HepG2 (cell line): ENCODE results near the gene NDUFS7. TPM values are rescaled to one million over a fixed set of nuclear protein-coding genes. Genes with fewer than 3 reads are reported as not detected.
A peak's percentile ranks its signal among the peaks of the same experiment; 100 is the strongest.

Source experiments
- AGO2 ChIP-seq: fragments of 200-400 bp; formaldehyde crosslinking; optimal IDR thresholded peaks from 2 replicates; pipeline ENCODE3; 2017; ENCODE audit warnings: mild to moderate bottlenecking, low read depth, low read length, moderate library complexity
- ATF4 ChIP-seq, 2 experiments: fragments of 450-650 bp in 1 of 2; sonication (generic) in 1 of 2; formaldehyde crosslinking; IDR thresholded peaks; 2 replicates each; pipeline versions ENCODE4 v1.5.0 to v1.8.0; 2020 to 2022; ENCODE audit warnings: mild to moderate bottlenecking in 1 of 2, missing genetic modification reagents in 1 of 2
- ATRX ChIP-seq: sonication (generic); formaldehyde crosslinking; IDR thresholded peaks from 2 replicates; pipeline ENCODE4 v1.4.0; 2020; ENCODE audit warnings: missing genetic modification reagents, borderline replicate concordance
- GTF2F1 ChIP-seq: fragments of 150-350 bp; IDR thresholded peaks from 2 replicates; pipeline ENCODE4 v1.6.1; 2014; ENCODE audit warnings: low read length
- HMGA1 ChIP-seq: sonication (generic); formaldehyde crosslinking; conservative IDR thresholded peaks from 2 replicates; pipeline ENCODE4 v1.4.0; 2020; ENCODE audit warnings: missing genetic modification reagents
- NCOA1 ChIP-seq: sonication (generic); formaldehyde crosslinking; IDR thresholded peaks from 2 replicates; pipeline ENCODE4 v1.9.0; 2021; ENCODE audit warnings: missing genetic modification reagents
- NFIC ChIP-seq: IDR thresholded peaks from 2 replicates; pipeline ENCODE4 v1.6.1; 2012; ENCODE audit warnings: mild to moderate bottlenecking, low read length, inconsistent platforms
- STAG1 ChIP-seq: sonication (generic); formaldehyde crosslinking; IDR thresholded peaks from 2 replicates; pipeline ENCODE4 v1.4.0; 2020; ENCODE audit warnings: missing genetic modification reagents
- TFE3 ChIP-seq: IDR thresholded peaks from 2 replicates; pipeline ENCODE4 v1.6.1; 2016
- ZNF24 ChIP-seq: fragments of 450-650 bp; IDR thresholded peaks from 2 replicates; pipeline ENCODE4 v1.6.1; 2017; ENCODE audit warnings: antibody characterized with exemption, mild to moderate bottlenecking
- ZNF350 ChIP-seq: sonication (generic); formaldehyde crosslinking; IDR thresholded peaks from 2 replicates; pipeline ENCODE4 v1.4.0; 2020; ENCODE audit warnings: mild to moderate bottlenecking, low read depth, missing genetic modification reagents, borderline replicate concordance
- ZNF44 ChIP-seq: sonication (generic); formaldehyde crosslinking; IDR thresholded peaks from 2 replicates; pipeline ENCODE4 v1.5.1; 2020; ENCODE audit warnings: mild to moderate bottlenecking, missing genetic modification reagents
- ZNF564 ChIP-seq: sonication (generic); formaldehyde crosslinking; IDR thresholded peaks from 2 replicates; pipeline ENCODE4 v1.8.1; 2023; ENCODE audit warnings: mild to moderate bottlenecking, missing genetic modification reagents
- ZNF841 ChIP-seq: sonication (generic); formaldehyde crosslinking; IDR thresholded peaks from 2 replicates; pipeline ENCODE4 v1.8.1; 2023; ENCODE audit warnings: missing genetic modification reagents, borderline replicate concordance
- polyA plus RNA-seq, 8 experiments: library from polyadenylated mRNA; depleted of rRNA in 3 of 8; stranded (reverse) in 7 of 8; unstranded in 1 of 8; fragments of >200 nt; fragmentation: Illumina TruSeq in 4 of 8; extraction: Trizol in 4 of 8; gene quantifications; 2 replicates each; pipeline versions ENCODE4 v1.2.1 to v1.2.3, GENCODE V29; 2011 to 2016; ENCODE audit warnings: low read depth in 4 of 8, missing spikeins in 1 of 8, mixed read lengths in 1 of 8; ENCODE audit not compliant: insufficient read depth in 1 of 8
- total RNA-seq, 5 experiments: library from RNA; depleted of rRNA; stranded (reverse); fragments of >200 nt; fragmentation: Illumina TruSeq; extraction: Trizol; gene quantifications; 2 replicates each; pipeline ENCODE4 v1.2.3, GENCODE V29; 2016; ENCODE audit warnings: low read depth in 1 of 5
- TF ChIP-seq, protein P1 (sequence below): sonication (generic); formaldehyde crosslinking; IDR thresholded peaks from 2 replicates; pipeline ENCODE4 v1.5.1; 2020; ENCODE audit warnings: mild to moderate bottlenecking, missing genetic modification reagents, moderate library complexity

NDUFS7 gene
- total and polyA plus RNA-seq, 2 of the 13 experiments (the other 11 are each of a cell fraction or from before 2014, with no cell fraction given), result 34.3 to 66.9 TPM

- TF ChIP-seq ZNF24 (no peak), AGO2 (peak; percentile 58), ZNF841 (CRISPR knock-in tag) (no peak), HMGA1 (CRISPR knock-in tag) (no peak), ZNF44 (no peak), ATF4 (CRISPR knock-in tag; IDR thresholded peaks at IDR 0.05) (no peak), TFE3 (CRISPR knock-in tag) (no peak), NFIC (no peak), ATRX (CRISPR knock-in tag) (no peak), ZNF564 (no peak), NCOA1 (CRISPR knock-in tag) (no peak), STAG1 (CRISPR knock-in tag) (no peak), GTF2F1 (no peak), ZNF350 (no peak)
- TF ChIP-seq, protein P1, sequence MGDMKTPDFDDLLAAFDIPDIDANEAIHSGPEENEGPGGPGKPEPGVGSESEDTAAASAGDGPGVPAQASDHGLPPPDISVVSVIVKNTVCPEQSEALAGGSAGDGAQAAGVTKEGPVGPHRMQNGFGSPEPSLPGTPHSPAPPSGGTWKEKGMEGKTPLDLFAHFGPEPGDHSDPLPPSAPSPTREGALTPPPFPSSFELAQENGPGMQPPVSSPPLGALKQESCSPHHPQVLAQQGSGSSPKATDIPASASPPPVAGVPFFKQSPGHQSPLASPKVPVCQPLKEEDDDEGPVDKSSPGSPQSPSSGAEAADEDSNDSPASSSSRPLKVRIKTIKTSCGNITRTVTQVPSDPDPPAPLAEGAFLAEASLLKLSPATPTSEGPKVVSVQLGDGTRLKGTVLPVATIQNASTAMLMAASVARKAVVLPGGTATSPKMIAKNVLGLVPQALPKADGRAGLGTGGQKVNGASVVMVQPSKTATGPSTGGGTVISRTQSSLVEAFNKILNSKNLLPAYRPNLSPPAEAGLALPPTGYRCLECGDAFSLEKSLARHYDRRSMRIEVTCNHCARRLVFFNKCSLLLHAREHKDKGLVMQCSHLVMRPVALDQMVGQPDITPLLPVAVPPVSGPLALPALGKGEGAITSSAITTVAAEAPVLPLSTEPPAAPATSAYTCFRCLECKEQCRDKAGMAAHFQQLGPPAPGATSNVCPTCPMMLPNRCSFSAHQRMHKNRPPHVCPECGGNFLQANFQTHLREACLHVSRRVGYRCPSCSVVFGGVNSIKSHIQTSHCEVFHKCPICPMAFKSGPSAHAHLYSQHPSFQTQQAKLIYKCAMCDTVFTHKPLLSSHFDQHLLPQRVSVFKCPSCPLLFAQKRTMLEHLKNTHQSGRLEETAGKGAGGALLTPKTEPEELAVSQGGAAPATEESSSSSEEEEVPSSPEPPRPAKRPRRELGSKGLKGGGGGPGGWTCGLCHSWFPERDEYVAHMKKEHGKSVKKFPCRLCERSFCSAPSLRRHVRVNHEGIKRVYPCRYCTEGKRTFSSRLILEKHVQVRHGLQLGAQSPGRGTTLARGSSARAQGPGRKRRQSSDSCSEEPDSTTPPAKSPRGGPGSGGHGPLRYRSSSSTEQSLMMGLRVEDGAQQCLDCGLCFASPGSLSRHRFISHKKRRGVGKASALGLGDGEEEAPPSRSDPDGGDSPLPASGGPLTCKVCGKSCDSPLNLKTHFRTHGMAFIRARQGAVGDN (CRISPR knock-in tag), result 0 out of 2 replicates have a peak, but pooled peaks have one; percentile 17
Measured at GRCh38 chr19:1421958-1422305, 38.2 kb downstream of the NDUFS7 start (continued).
